IPS-20b (cell line): ENCODE data around the gene FRA10AC1.
"Not testable (repeated sequence)": the region's sequence is repeated elsewhere in the genome, so short reads cannot be mapped to it uniquely, and the experiment has no call there.

Experiments used
- H3K27ac ChIP-seq: one replicate; pipeline ENCODE4 v1.5.1; 2013; ENCODE audit warnings: low read length
- H3K27me3 ChIP-seq: 2 replicates; pipeline ENCODE4 v1.6.1; 2013; ENCODE audit warnings: mild to moderate bottlenecking, low read length, inconsistent platforms; ENCODE audit not compliant: insufficient read depth
- H3K36me3 ChIP-seq: 2 replicates; pipeline ENCODE4 v1.6.1; 2013; ENCODE audit warnings: low read depth, mild to moderate bottlenecking, inconsistent platforms, low read length, moderate library complexity; ENCODE audit not compliant: insufficient read depth
- H3K4me1 ChIP-seq: 2 replicates; pipeline ENCODE4 v1.6.1; 2013; ENCODE audit warnings: mild to moderate bottlenecking, control low read depth, inconsistent platforms, low read length, moderate library complexity; ENCODE audit not compliant: insufficient read depth
- H3K4me3 ChIP-seq: 2 replicates; pipeline ENCODE4 v1.5.1; 2013; ENCODE audit warnings: mild to moderate bottlenecking, low read length, inconsistent platforms
- H3K9ac ChIP-seq: 2 replicates; pipeline ENCODE4 v1.6.1; 2013; ENCODE audit warnings: low read depth, mild to moderate bottlenecking, inconsistent platforms, low read length, moderate library complexity
- H3K9me3 ChIP-seq: 2 replicates; pipeline ENCODE4 v1.6.1; 2013; ENCODE audit warnings: mild to moderate bottlenecking, low read depth, low read length, inconsistent platforms; ENCODE audit not compliant: insufficient read depth

FRA10AC1 gene

GRCh38 chr10:93701866-93702209 is 554 bp downstream of the FRA10AC1 start:
- H3K27me3 ChIP-seq, result no peaks in the 10 kb centered on the region
- peaks cover 5% of the 10 kb centered on the region for H3K4me1 ChIP-seq
- H3K9ac ChIP-seq, result peak overlapping the region; percentile 93
- H3K4me3 ChIP-seq, result peak overlapping the region; percentile 82
- no peaks in the 10 kb centered on the region for H3K9me3 ChIP-seq
- H3K36me3 ChIP-seq, result peaks cover 22% of the 10 kb centered on the region
- peak overlapping the region; percentile 73 for H3K27ac ChIP-seq

- no peaks in the 10 kb centered on the region for H3K27me3 ChIP-seq
- no peak overlapping the region for H3K27ac ChIP-seq
- H3K36me3 ChIP-seq, result peaks cover 49% of the 10 kb centered on the region
- H3K4me1 ChIP-seq, result peaks cover 5% of the 10 kb centered on the region
- H3K9ac ChIP-seq, result no peak overlapping the region
- H3K9me3 ChIP-seq, result no peaks in the 10 kb centered on the region
- no peak overlapping the region for H3K4me3 ChIP-seq
These were observed 5.2 kb downstream of the FRA10AC1 start for GRCh38 chr10:93697207-93697606.

- H3K27ac ChIP-seq, H3K9me3 ChIP-seq, H3K4me3 ChIP-seq, H3K27me3 ChIP-seq, H3K4me1 ChIP-seq, H3K9ac ChIP-seq: not testable (repeated sequence)
- H3K36me3 ChIP-seq, result peaks cover 55% of the 10 kb centered on the region
These were observed 5.8 kb downstream of the FRA10AC1 start for GRCh38 chr10:93696582-93696981.

- Histone ChIP-seq H3K4me3 (no peak overlapping the region), H3K9ac (no peak overlapping the region), H3K27me3 (no peaks in the 10 kb centered on the region), H3K4me1 (peaks cover 5% of the 10 kb centered on the region), H3K36me3 (peaks cover 63% of the 10 kb centered on the region), H3K27ac (no peak overlapping the region), H3K9me3 (no peaks in the 10 kb centered on the region)
These were observed 6.7 kb downstream of the FRA10AC1 start for GRCh38 chr10:93695740-93696139.

GRCh38 chr10:93687737-93688136 is 14.7 kb downstream of the FRA10AC1 start:
- Histone ChIP-seq H3K4me3 (no peak overlapping the region), H3K36me3 (peaks cover 31% of the 10 kb centered on the region), H3K9ac (no peak overlapping the region), H3K27ac (no peak overlapping the region), H3K9me3 (no peaks in the 10 kb centered on the region), H3K4me1 (peaks cover 9% of the 10 kb centered on the region; the same call in 1 of the 2 replicates), H3K27me3 (no peaks in the 10 kb centered on the region)

- Histone ChIP-seq H3K4me1 (peaks cover 9% of the 10 kb centered on the region; the same call in 1 of the 2 replicates), H3K9ac (no peak overlapping the region), H3K27ac (no peak overlapping the region), H3K4me3 (no peak overlapping the region), H3K27me3 (no peaks in the 10 kb centered on the region), H3K9me3 (no peaks in the 10 kb centered on the region), H3K36me3 (peaks cover 31% of the 10 kb centered on the region)
These were observed 21.9 kb downstream of the FRA10AC1 start for GRCh38 chr10:93680412-93681047.

GRCh38 chr10:93678805-93679587 is 23.4 kb downstream of the FRA10AC1 start:
- Histone ChIP-seq H3K4me3 (no peak overlapping the region), H3K27ac (no peak overlapping the region), H3K27me3 (no peaks in the 10 kb centered on the region), H3K36me3 (peaks cover 40% of the 10 kb centered on the region), H3K9ac (no peak overlapping the region), H3K9me3 (no peaks in the 10 kb centered on the region), H3K4me1 (no peaks in the 10 kb centered on the region)

GRCh38 chr10:93678386-93678785 is 24.0 kb downstream of the FRA10AC1 start:
- Histone ChIP-seq H3K9me3 (no peaks in the 10 kb centered on the region), H3K27me3 (no peaks in the 10 kb centered on the region), H3K36me3 (peaks cover 45% of the 10 kb centered on the region), H3K4me1 (no peaks in the 10 kb centered on the region), H3K9ac (no peak overlapping the region), H3K27ac (no peak overlapping the region), H3K4me3 (no peak overlapping the region)

GRCh38 chr10:93673791-93674190 is 28.6 kb downstream of the FRA10AC1 start:
- H3K4me1 ChIP-seq, result no peaks in the 10 kb centered on the region
- H3K27ac ChIP-seq, result no peak overlapping the region
- H3K36me3 ChIP-seq, result peaks cover 52% of the 10 kb centered on the region
- no peaks in the 10 kb centered on the region for H3K27me3 ChIP-seq
- no peaks in the 10 kb centered on the region for H3K9me3 ChIP-seq
- H3K9ac ChIP-seq, result no peak overlapping the region
- no peak overlapping the region for H3K4me3 ChIP-seq

GRCh38 chr10:93672890-93673289 is 29.5 kb downstream of the FRA10AC1 start:
- H3K36me3 ChIP-seq, result peaks cover 53% of the 10 kb centered on the region
- H3K27ac ChIP-seq, result no peak overlapping the region
- no peak overlapping the region for H3K9ac ChIP-seq
- no peaks in the 10 kb centered on the region for H3K9me3 ChIP-seq
- no peaks in the 10 kb centered on the region for H3K27me3 ChIP-seq
- H3K4me3 ChIP-seq, result no peak overlapping the region
- H3K4me1 ChIP-seq, result no peaks in the 10 kb centered on the region

- H3K27ac ChIP-seq, result no peak overlapping the region
These were observed 30.2 kb downstream of the FRA10AC1 start for GRCh38 chr10:93672022-93672678.

GRCh38 chr10:93671042-93671441 is 31.4 kb downstream of the FRA10AC1 start:
- Histone ChIP-seq H3K27me3 (no peaks in the 10 kb centered on the region), H3K36me3 (peaks cover 59% of the 10 kb centered on the region), H3K4me1 (no peaks in the 10 kb centered on the region), H3K9ac (no peak overlapping the region), H3K9me3 (no peaks in the 10 kb centered on the region), H3K27ac (no peak overlapping the region), H3K4me3 (no peak overlapping the region)

More at GRCh38 chr10:93672022-93672678, 30.2 kb downstream of the FRA10AC1 start:
- Histone ChIP-seq H3K9ac (no peak overlapping the region), H3K9me3 (no peaks in the 10 kb centered on the region), H3K4me3 (no peak overlapping the region), H3K36me3 (peaks cover 54% of the 10 kb centered on the region), H3K4me1 (no peaks in the 10 kb centered on the region), H3K27me3 (no peaks in the 10 kb centered on the region)
